SK-N-SH (cell line): ENCODE results near the gene EDIL3. TPM values are rescaled to one million over a fixed set of nuclear protein-coding genes. Genes with fewer than 3 reads are reported as not detected.

Experiments
- CTCF ChIA-PET: fragments of 300-600, 350-600 bp; formaldehyde crosslinking; extraction: SDS; loops from one replicate; lab custom pipeline; 2021; lab: Yijun Ruan, JAX
- POLR2A ChIA-PET: fragments of 350-600 bp; sonication (Branson Sonifier 250); formaldehyde crosslinking; extraction: SDS; loops from one replicate; lab custom pipeline; 2020; ENCODE audit warnings: antibody characterized with exemption, inconsistent platforms; lab: Yijun Ruan, JAX
- DNase-seq: peaks from one replicate; pipeline ENCODE4 v3.0.0; 2012
- H2AFZ ChIP-seq: fragments of 200-600 bp; sonication (generic); 2 replicates; pipeline ENCODE4 v1.8.1; 2016; ENCODE audit warnings: antibody characterized with exemption, mild to moderate bottlenecking, low read depth
- H3F3A ChIP-seq: fragments of 200-600 bp; sonication (generic); replicated peaks from 2 replicates; pipeline ENCODE3; 2016; ENCODE audit warnings: antibody characterized with exemption, mild to moderate bottlenecking; ENCODE audit not compliant: insufficient read depth
- H3K27ac ChIP-seq, 2 experiments: fragments of 200-500 bp in 1 of 2; fragments of 200-600 bp in 1 of 2; sonication (Bioruptor generic) in 1 of 2; sonication (generic), shearing (Covaris generic) in 1 of 2; 2 replicates each; pipeline versions ENCODE4 v1.5.1 to v1.6.1; 2014 to 2016; ENCODE audit warnings: low read depth in 2 of 2, inconsistent platforms in 1 of 2, low read length in 1 of 2, mild to moderate bottlenecking in 1 of 2, mixed read lengths in 1 of 2
- H3K27me3 ChIP-seq: fragments of 200-600 bp; sonication (generic), shearing (Covaris generic); 2 replicates; pipeline ENCODE4 v1.6.1; 2016; ENCODE audit warnings: mixed run types; ENCODE audit not compliant: insufficient read depth
- H3K36me3 ChIP-seq, 2 experiments: fragments of 200-500 bp in 1 of 2; fragments of 200-600 bp in 1 of 2; sonication (Bioruptor generic) in 1 of 2; sonication (generic) in 1 of 2; replicated peaks in 1 of 2; 2 replicates each; pipeline versions ENCODE3 to v1.5.1; 2014 to 2016; ENCODE audit warnings: low read length in 1 of 2, mild to moderate bottlenecking in 1 of 2; ENCODE audit not compliant: insufficient read depth in 2 of 2, control insufficient read depth in 1 of 2
- H3K4me1 ChIP-seq, 2 experiments: fragments of 200-500 bp in 1 of 2; fragments of 200-600 bp in 1 of 2; sonication (Bioruptor generic) in 1 of 2; sonication (generic), shearing (Covaris generic) in 1 of 2; 2 replicates each; pipeline versions ENCODE4 v1.5.1 to v1.6.1; 2014 to 2016; ENCODE audit warnings: low read depth in 1 of 2, low read length in 1 of 2, mixed run types in 1 of 2; ENCODE audit not compliant: insufficient read depth in 2 of 2, control insufficient read depth in 1 of 2
- H3K4me2 ChIP-seq: fragments of 200-600 bp; sonication (generic), shearing (Covaris generic); 2 replicates; pipeline ENCODE4 v1.6.1; 2017; ENCODE audit warnings: mixed run types
- H3K4me3 ChIP-seq, 2 experiments: fragments of 200-500 bp in 1 of 2; fragments of 200-600 bp in 1 of 2; sonication (Bioruptor generic) in 1 of 2; sonication (generic), shearing (Covaris generic) in 1 of 2; 2 replicates each; pipeline versions ENCODE4 v1.5.1 to v1.8.1; 2014 to 2016; ENCODE audit warnings: low read depth in 2 of 2, inconsistent platforms in 1 of 2, low read length in 1 of 2, mild to moderate bottlenecking in 1 of 2, mixed read lengths in 1 of 2, moderate library complexity in 1 of 2
- H3K79me2 ChIP-seq: fragments of 200-600 bp; sonication (generic); 2 replicates; pipeline ENCODE4 v1.8.1; 2017; ENCODE audit warnings: mild to moderate bottlenecking; ENCODE audit not compliant: insufficient read depth
- H3K9ac ChIP-seq: fragments of 200-600 bp; sonication (generic); 2 replicates; pipeline ENCODE4 v1.6.1; 2017; ENCODE audit warnings: mixed run types
- H3K9me2 ChIP-seq: fragments of 200-600 bp; sonication (generic); 2 replicates; pipeline ENCODE4 v1.6.1; 2017; ENCODE audit warnings: mixed run types
- H3K9me3 ChIP-seq: fragments of 200-600 bp; sonication (generic); 2 replicates; pipeline ENCODE4 v1.6.1; 2017; ENCODE audit warnings: mixed run types, mild to moderate bottlenecking, moderate library complexity
- H4K20me1 ChIP-seq: fragments of 200-600 bp; sonication (generic); 2 replicates; pipeline ENCODE4 v1.6.1; 2017; ENCODE audit warnings: mild to moderate bottlenecking, mixed run types; ENCODE audit not compliant: insufficient read depth
- EP300 ChIP-seq, 2 experiments: IDR thresholded peaks; 2 replicates each; pipeline versions ENCODE4 v1.4.0 to v1.6.1; 2012; ENCODE audit warnings: borderline replicate concordance in 1 of 2, low read depth in 1 of 2, low read length in 1 of 2
- EZH2phosphoT487 ChIP-seq: fragments of 200-600 bp; sonication (generic); IDR thresholded peaks from 2 replicates; pipeline ENCODE4 v1.6.1; 2017; ENCODE audit warnings: low read depth, mixed run types, mild to moderate bottlenecking, antibody characterized with exemption, moderate library complexity, borderline replicate concordance
- FOSL2 ChIP-seq: IDR thresholded peaks from 2 replicates; pipeline ENCODE4 v1.4.0; 2012; ENCODE audit warnings: low read depth, mild to moderate bottlenecking, moderate library complexity, borderline replicate concordance
- FOXJ3 ChIP-seq: sonication (generic); formaldehyde crosslinking; IDR thresholded peaks from 2 replicates; pipeline ENCODE4 v1.5.1; 2020; ENCODE audit warnings: mild to moderate bottlenecking, missing genetic modification reagents
- FOXM1 ChIP-seq: IDR thresholded peaks from 2 replicates; pipeline ENCODE4 v1.4.0; 2012; ENCODE audit warnings: low read depth, mild to moderate bottlenecking
- MXI1 ChIP-seq: IDR thresholded peaks from 2 replicates; pipeline ENCODE4 v1.6.1; 2012; ENCODE audit warnings: mild to moderate bottlenecking, low read depth, low read length, improper control_type of control experiment
- NFIC ChIP-seq: IDR thresholded peaks from 2 replicates; pipeline ENCODE4 v1.4.0; 2012; ENCODE audit warnings: borderline replicate concordance
- NRF1 ChIP-seq: IDR thresholded peaks from 2 replicates; pipeline ENCODE4 v1.6.1; 2012; ENCODE audit warnings: low read depth, mild to moderate bottlenecking, low read length
- RAD21 ChIP-seq: IDR thresholded peaks from 2 replicates; pipeline ENCODE4 v1.6.1; 2012; ENCODE audit warnings: mild to moderate bottlenecking, low read length
- RXRA ChIP-seq: IDR thresholded peaks from 2 replicates; pipeline ENCODE4 v1.4.0; 2012; ENCODE audit warnings: low read depth, mild to moderate bottlenecking, borderline replicate concordance
- TAF1 ChIP-seq: IDR thresholded peaks from 2 replicates; pipeline ENCODE4 v1.6.1; 2012; ENCODE audit warnings: low read depth, mild to moderate bottlenecking, low read length, moderate library complexity, borderline replicate concordance
- TCF12 ChIP-seq: IDR thresholded peaks from 2 replicates; pipeline ENCODE4 v1.4.0; 2012
- YY1 ChIP-seq: IDR thresholded peaks from 2 replicates; pipeline ENCODE4 v1.4.0; 2012; ENCODE audit warnings: low read depth, mild to moderate bottlenecking
- WGBS: methylation state at CpG from one replicate; pipeline ENCODE4 v1.1.6; 2017; ENCODE audit warnings: low lambda C conversion rate; 5-methylcytosine and 5-hydroxymethylcytosine counted together
- polyA plus RNA-seq, 3 experiments: library from polyadenylated mRNA; depleted of rRNA; stranded (reverse); fragments of >200 nt; gene quantifications; 2 replicates each; pipeline ENCODE4 v1.2.3, GENCODE V29; 2012
- TF ChIP-seq, protein P1 (sequence below): IDR thresholded peaks from 2 replicates; pipeline ENCODE4 v1.4.0; 2012; ENCODE audit warnings: low read depth, borderline replicate concordance
- TF ChIP-seq, protein P2 (sequence below): IDR thresholded peaks from 2 replicates; pipeline ENCODE4 v1.6.1; 2012; ENCODE audit warnings: mild to moderate bottlenecking, low read depth, low read length, moderate library complexity
- TF ChIP-seq, protein P3 (sequence below): fragments of 200-600 bp; sonication (generic); IDR thresholded peaks from 2 replicates; pipeline ENCODE4 v1.6.1; 2017; ENCODE audit warnings: antibody characterized with exemption, mild to moderate bottlenecking, moderate library complexity
- TF ChIP-seq, protein P4 (sequence below): IDR thresholded peaks from 2 replicates; pipeline ENCODE4 v1.4.0; 2012; ENCODE audit warnings: low read depth, borderline replicate concordance

EDIL3 gene
- polyA plus RNA-seq, 1 of the 3 experiments (the other 2 are of a cell fraction): 51.5 TPM

DNA sequence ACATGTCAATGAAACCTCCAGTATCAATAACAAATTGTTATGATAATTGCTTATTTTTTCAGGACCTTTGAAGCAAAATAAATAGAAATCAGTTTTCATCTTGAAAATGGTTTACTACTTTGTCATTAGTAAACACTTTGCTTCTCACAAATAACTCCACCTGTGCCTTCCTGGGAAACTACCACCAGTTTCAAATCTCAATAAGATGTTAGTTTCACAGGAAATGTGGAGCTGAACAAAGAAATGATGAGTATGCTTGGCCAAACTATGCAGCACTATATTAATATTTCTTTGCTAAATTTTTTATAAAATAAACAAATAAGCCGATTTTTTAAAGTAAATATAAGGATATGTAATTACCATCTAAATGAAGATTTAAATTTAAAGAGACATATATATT is 442.5 kb downstream of the EDIL3 start:
- no peaks in the 10 kb centered on the region for H3K9me2 ChIP-seq
- no peaks in the 10 kb centered on the region; a peak in 1 of 4 replicates for H3K4me1 ChIP-seq
- H3F3A ChIP-seq: no peaks in the 10 kb centered on the region
- CTCF ChIA-PET: interaction anchor here (1.1 to 5.8 kb wide), 3 partner anchors 9 to 15 kb away, joined by 3 to 34 read pairs (median 8); no protein-coding TSS in a partner anchor
- H4K20me1 ChIP-seq: no peaks in the 10 kb centered on the region
- no peaks in the 10 kb centered on the region for H3K9me3 ChIP-seq
- TF ChIP-seq NFIC: no peak
- TF ChIP-seq FOXM1: no peak
- TF ChIP-seq EP300 (IDR thresholded peaks at IDR 0.05; ENCODE audit: borderline replicate concordance in 1 of 2, low read depth in 1 of 2, low read length in 1 of 2): no peak
- TF ChIP-seq, protein P1, sequence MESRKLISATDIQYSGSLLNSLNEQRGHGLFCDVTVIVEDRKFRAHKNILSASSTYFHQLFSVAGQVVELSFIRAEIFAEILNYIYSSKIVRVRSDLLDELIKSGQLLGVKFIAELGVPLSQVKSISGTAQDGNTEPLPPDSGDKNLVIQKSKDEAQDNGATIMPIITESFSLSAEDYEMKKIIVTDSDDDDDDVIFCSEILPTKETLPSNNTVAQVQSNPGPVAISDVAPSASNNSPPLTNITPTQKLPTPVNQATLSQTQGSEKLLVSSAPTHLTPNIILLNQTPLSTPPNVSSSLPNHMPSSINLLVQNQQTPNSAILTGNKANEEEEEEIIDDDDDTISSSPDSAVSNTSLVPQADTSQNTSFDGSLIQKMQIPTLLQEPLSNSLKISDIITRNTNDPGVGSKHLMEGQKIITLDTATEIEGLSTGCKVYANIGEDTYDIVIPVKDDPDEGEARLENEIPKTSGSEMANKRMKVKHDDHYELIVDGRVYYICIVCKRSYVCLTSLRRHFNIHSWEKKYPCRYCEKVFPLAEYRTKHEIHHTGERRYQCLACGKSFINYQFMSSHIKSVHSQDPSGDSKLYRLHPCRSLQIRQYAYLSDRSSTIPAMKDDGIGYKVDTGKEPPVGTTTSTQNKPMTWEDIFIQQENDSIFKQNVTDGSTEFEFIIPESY: no peak
- no peak for TF ChIP-seq EZH2phosphoT487
- TF ChIP-seq FOSL2: no peak
- TF ChIP-seq NRF1: no peak
- no peak for TF ChIP-seq RXRA
- no peak for TF ChIP-seq TAF1
- TF ChIP-seq, all 33 proteins: peak for 0
- Histone ChIP-seq H3K4me3 (no peak overlapping the region), H3K27ac (no peak overlapping the region), H2AFZ (no peak overlapping the region), H3K27me3 (no peaks in the 10 kb centered on the region), H3K4me2 (no peak overlapping the region), H3K9ac (no peak overlapping the region), H3K36me3 (peaks cover 5 to 21% of the 10 kb centered on the region in 2 experiments), H3K79me2 (no peaks in the 10 kb centered on the region)
- WGBS: 70% methylated on average over 1 of the region's 1 CpG
- DNase-seq: no peak
- POLR2A ChIA-PET: no interaction called here

DNA sequence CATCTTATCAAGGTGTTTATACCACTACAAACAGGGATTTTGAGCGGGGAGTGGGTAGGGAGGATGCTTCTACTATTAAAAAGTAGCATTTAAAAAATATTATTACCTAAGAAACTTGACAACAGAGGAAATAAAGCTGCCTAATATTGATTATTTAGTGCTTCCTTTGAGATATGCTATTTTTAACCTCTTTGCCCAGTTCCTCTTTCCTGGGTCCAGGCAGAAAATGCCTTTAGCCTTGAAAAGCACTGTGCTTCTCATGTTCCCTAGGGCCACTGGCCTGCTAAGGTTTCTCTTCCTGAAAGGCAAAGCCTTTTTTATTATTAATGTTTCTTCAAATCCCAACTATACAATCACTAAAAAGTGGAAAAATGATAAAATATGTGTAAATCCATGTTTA is 446.8 kb downstream of the EDIL3 start:
- Histone ChIP-seq H3K9ac (no peak overlapping the region), H4K20me1 (no peaks in the 10 kb centered on the region), H3K9me3 (no peaks in the 10 kb centered on the region), H3K79me2 (no peaks in the 10 kb centered on the region), H2AFZ (no peak overlapping the region), H3K4me1 (no peaks in the 10 kb centered on the region), H3K4me2 (no peak overlapping the region), H3K27me3 (no peaks in the 10 kb centered on the region), H3K4me3 (no peak overlapping the region), H3K27ac (no peak overlapping the region), H3K36me3 (peaks cover 0 to 8% of the 10 kb centered on the region in 2 experiments), H3F3A (no peaks in the 10 kb centered on the region), H3K9me2 (no peaks in the 10 kb centered on the region)
- no peak for DNase-seq
- 86% methylated on average over 1 of the region's 1 CpG for WGBS
- ChIA-PET CTCF (interaction anchor here (5.8 kb wide), 1 partner anchor 9 kb away, joined by 34 read pairs; no protein-coding TSS in a partner anchor), POLR2A (no interaction called here)
- TF ChIP-seq FOXJ3 (CRISPR knock-in tag): no peak
- no peak for TF ChIP-seq RAD21
- TF ChIP-seq, protein P2, sequence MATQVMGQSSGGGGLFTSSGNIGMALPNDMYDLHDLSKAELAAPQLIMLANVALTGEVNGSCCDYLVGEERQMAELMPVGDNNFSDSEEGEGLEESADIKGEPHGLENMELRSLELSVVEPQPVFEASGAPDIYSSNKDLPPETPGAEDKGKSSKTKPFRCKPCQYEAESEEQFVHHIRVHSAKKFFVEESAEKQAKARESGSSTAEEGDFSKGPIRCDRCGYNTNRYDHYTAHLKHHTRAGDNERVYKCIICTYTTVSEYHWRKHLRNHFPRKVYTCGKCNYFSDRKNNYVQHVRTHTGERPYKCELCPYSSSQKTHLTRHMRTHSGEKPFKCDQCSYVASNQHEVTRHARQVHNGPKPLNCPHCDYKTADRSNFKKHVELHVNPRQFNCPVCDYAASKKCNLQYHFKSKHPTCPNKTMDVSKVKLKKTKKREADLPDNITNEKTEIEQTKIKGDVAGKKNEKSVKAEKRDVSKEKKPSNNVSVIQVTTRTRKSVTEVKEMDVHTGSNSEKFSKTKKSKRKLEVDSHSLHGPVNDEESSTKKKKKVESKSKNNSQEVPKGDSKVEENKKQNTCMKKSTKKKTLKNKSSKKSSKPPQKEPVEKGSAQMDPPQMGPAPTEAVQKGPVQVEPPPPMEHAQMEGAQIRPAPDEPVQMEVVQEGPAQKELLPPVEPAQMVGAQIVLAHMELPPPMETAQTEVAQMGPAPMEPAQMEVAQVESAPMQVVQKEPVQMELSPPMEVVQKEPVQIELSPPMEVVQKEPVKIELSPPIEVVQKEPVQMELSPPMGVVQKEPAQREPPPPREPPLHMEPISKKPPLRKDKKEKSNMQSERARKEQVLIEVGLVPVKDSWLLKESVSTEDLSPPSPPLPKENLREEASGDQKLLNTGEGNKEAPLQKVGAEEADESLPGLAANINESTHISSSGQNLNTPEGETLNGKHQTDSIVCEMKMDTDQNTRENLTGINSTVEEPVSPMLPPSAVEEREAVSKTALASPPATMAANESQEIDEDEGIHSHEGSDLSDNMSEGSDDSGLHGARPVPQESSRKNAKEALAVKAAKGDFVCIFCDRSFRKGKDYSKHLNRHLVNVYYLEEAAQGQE: no peak
- TF ChIP-seq, protein P1: no peak
- TF ChIP-seq NRF1: no peak
- TF ChIP-seq, protein P3, sequence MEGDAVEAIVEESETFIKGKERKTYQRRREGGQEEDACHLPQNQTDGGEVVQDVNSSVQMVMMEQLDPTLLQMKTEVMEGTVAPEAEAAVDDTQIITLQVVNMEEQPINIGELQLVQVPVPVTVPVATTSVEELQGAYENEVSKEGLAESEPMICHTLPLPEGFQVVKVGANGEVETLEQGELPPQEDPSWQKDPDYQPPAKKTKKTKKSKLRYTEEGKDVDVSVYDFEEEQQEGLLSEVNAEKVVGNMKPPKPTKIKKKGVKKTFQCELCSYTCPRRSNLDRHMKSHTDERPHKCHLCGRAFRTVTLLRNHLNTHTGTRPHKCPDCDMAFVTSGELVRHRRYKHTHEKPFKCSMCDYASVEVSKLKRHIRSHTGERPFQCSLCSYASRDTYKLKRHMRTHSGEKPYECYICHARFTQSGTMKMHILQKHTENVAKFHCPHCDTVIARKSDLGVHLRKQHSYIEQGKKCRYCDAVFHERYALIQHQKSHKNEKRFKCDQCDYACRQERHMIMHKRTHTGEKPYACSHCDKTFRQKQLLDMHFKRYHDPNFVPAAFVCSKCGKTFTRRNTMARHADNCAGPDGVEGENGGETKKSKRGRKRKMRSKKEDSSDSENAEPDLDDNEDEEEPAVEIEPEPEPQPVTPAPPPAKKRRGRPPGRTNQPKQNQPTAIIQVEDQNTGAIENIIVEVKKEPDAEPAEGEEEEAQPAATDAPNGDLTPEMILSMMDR: no peak
- TF ChIP-seq TCF12: no peak
- TF ChIP-seq, protein P4, sequence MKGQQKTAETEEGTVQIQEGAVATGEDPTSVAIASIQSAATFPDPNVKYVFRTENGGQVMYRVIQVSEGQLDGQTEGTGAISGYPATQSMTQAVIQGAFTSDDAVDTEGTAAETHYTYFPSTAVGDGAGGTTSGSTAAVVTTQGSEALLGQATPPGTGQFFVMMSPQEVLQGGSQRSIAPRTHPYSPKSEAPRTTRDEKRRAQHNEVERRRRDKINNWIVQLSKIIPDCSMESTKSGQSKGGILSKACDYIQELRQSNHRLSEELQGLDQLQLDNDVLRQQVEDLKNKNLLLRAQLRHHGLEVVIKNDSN: no peak
- TF ChIP-seq YY1: no peak
- no peak for TF ChIP-seq MXI1
- TF ChIP-seq TAF1: no peak
